HG02870 (cell line): Measurements from ENCODE around the gene DPH3.

Source experiments
- ATAC-seq: cut with Tn5 transposase; IDR thresholded peaks from one replicate; pipeline ENCODE4 v1.9.1; 2021; ENCODE audit warnings: mild to moderate bottlenecking, moderate library complexity; ENCODE audit not compliant: unreplicated experiment

Gene DPH3

DNA sequence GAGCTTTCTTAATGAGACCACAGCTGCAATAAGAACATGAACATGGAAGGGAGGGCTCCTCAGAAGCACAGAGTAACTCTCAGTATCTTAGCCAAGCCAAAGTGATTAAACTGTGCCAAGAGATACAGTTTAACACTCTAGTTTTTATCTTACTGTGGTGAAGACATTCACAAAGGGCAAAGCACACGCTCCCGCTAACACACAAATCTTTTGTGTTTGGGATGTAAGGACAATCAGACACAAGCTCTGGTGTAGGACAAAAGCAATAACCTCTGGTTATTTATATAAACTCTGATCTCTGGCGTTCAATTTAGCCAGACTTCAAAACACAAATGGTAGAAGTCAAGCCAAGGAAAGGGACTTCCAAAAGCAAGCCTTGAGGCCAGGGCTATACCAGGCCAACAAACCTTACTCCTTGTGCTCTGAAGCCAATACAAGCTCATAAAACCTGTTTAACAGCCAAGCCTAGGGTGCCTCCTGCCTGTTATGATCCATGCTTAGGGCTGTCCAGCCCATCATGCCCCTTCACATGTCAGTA is 27.8 kb downstream of the DPH3 start:
- no peak for ATAC-seq

DNA sequence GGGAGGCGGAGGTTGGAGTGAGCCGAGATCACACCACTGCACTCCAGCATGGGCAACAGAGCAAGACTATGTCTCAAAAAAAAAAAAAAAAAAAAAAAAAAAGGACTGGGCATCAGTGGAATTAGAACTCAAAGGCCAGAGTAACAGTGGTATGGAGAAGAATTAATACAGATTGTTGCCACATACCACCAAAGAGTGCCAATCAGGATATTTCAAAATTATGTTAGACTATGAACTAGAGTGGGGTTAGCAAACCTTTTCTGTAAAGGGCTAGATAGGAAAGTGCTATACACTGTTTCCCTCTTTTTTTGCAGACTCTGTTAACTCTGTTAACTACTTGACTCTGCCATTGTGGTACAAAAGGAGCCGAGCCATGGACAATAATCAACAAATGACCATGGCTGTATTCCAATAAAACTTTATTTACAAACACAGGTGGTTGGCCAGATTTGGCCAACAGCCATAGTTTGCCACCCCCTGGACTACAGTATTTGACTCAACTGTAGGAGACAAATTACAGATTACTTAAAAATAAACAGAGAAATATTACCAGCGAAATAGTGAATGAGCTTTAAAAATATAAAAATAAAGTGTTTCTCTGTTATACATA is 28.6 kb downstream of the DPH3 start:
- no peak for ATAC-seq

GRCh38 chr3:16234281-16234680 is 30.5 kb downstream of the DPH3 start:
- ATAC-seq = no peak

DNA sequence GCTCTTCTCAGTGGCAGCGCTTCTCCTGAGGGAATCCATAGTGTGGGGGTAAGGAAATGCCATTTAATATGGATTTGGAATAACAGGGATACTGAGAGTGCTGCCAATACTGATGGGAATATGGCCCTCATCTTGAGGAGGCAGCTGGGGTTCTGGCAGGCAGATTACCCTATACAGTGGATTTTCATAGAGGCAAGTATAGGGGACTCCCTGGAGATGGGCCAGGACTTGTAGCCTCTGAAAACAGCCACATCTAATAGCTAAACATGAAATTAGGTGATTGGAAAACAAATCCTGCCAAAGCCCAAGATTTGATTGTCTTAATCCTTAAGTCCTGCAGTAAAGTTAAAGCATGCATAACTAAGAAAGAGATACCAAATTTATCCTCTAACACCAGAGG is 30.9 kb downstream of the DPH3 start:
- no peak for ATAC-seq

- ATAC-seq = no peak
These were observed 32.8 kb downstream of the DPH3 start for GRCh38 chr3:16231983-16232382.

GRCh38 chr3:16229681-16230080 is 35.1 kb downstream of the DPH3 start:
- no peak for ATAC-seq

DNA sequence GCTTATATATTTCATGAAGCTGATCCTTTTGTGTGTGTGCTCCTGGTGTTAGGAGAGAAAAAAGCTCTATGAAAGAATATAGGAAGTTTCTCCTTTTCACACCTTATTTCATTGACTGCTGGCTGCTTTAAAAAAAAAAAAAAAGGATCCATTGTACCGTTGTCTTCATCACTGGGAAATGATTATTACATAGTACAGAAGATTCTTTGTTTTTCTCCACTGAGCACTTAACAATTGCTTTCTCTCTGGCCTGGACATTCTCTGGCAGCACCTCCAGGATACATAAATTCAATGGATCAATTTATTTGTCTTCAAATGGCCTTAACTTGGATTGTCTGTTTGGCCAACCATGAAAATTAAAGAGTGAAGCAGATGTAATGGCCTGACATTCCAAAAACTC is 37.2 kb downstream of the DPH3 start:
- no peak for ATAC-seq

GRCh38 chr3:16224325-16224724 is 40.4 kb downstream of the DPH3 start:
- ATAC-seq = no peak

GRCh38 chr3:16222547-16222946 is 42.2 kb downstream of the DPH3 start:
- no peak for ATAC-seq

GRCh38 chr3:16221990-16222389 is 42.8 kb downstream of the DPH3 start:
- no peak for ATAC-seq

GRCh38 chr3:16219777-16220176 is 45.0 kb downstream of the DPH3 start:
- ATAC-seq = no peak

- ATAC-seq = no peak
These were observed 48.3 kb downstream of the DPH3 start for GRCh38 chr3:16216373-16216935.

- ATAC-seq = no peak
These were observed 50.4 kb downstream of the DPH3 start for GRCh38 chr3:16214366-16214765.

- ATAC-seq = no peak
These were observed 53.4 kb downstream of the DPH3 start for GRCh38 chr3:16211176-16211904.
